IPS DF 4.7 (cell line): ENCODE results near the gene BSG.
"Not testable (repeated sequence)": the region's sequence is repeated elsewhere in the genome, so short reads cannot be mapped to it uniquely, and the experiment has no call there.

Source experiments
- DNase-seq: peaks from one replicate; pipeline ENCODE4 v3.0.0-alpha.2; 2013; ENCODE audit warnings: low spot score; ENCODE audit errors: extremely low read depth

Gene BSG

DNA sequence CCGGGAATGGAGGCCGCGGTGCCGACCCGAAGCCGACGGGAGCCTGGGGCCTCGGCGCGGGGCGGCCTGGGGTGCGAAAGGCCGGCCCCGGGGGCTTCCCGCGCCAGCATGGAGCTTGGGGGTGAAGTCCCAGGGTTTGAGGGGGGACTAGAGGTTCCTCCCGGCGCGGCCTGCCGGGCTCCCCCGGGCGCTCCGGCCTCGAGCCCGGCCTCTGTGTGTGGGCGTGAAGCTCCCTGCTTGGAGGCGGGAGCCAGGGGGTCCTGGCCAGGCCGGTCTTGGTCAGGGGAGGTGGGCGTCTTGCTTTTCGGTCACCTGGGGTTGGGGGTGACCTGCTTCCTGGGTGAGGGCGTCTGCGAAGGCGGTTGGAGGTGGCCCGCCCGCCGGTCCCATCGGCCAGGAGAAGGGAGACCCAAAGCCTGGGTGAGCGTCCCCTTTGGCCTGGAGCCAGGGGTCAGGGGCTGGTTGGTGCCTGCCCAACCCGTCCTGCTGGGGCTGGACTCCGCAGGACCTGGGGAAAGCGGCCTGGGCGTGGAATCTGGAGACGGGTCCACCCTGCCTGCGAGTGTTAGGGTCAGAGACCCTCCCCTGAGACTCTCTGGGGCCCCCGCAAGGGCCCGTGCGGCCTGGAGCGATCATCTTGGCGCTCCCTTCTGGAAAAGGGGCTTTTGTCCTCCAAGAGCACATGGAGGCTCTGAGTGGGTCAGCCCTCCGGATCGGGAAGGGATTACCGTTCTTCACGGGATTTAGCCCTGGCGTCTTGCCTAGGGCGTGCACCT is 535 bp downstream of the BSG start:
- DNase-seq: no peak

DNA sequence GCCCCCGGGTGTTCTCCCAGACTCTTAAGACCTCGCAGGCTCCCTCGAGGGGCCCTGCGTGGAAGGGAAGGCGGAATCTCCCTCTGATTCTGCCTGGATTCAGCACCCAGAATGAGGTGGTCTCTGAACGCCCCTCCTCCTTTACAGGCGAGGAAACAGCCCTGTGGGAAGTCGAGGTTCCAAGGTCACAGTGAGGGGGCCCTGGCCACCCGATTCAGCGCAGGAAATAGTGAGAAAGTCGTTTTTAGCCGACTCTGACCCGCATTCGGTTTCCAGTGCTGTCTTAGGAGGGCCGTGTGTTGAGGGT is 1.1 kb downstream of the BSG start:
- DNase-seq: no peak

- no peak for DNase-seq
These were observed 2.5 kb downstream of the BSG start for GRCh38 chr19:574658-575526.

DNA sequence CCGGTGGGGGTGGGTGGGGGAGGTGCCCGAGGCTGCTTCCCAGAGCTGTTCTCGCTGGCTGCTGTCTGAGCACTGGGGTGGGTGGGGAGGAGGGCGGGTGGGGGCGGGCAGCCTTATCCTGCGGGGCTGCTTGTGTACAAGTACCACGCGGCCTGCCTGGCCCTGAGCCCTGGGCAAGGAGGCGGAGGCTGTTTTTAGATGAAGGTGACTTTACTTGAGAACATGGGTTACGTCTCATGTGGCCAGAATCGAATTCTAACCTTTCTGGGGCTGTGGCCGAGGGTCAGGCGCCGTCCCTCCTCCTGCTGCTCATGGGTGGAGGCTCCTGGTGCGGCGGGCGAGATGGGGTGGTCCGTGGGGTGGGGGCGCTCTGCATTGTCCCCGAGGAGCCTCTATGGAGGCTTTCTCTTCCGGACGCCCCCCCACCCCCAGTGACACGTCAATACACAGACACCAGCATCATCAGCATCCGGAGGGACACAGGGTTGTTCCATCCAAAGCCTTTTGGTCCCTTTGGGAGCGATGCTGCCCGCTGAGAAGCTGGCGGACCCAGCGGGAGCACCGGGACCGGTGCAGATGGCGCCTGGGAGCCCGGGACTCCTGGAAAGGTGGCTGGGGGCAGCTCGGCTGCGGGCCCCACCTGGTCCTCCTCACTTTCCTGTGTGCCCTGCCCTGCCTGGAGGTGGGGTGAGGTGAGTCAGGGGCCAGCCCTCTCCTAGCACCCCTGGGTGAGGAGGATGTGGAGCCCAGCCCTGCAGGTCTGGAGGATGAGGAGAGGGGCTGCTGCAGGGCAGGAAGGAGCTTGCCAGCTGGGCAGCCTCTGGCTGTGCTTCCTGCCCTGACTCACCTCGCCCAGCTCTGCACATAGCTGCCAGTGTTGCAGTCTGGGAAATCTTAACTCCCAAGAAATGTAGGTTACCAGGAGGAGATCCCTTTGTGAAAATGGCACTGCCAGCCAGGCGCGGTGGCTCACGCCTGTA is 3.4 kb downstream of the BSG start:
- no peak for DNase-seq

DNA sequence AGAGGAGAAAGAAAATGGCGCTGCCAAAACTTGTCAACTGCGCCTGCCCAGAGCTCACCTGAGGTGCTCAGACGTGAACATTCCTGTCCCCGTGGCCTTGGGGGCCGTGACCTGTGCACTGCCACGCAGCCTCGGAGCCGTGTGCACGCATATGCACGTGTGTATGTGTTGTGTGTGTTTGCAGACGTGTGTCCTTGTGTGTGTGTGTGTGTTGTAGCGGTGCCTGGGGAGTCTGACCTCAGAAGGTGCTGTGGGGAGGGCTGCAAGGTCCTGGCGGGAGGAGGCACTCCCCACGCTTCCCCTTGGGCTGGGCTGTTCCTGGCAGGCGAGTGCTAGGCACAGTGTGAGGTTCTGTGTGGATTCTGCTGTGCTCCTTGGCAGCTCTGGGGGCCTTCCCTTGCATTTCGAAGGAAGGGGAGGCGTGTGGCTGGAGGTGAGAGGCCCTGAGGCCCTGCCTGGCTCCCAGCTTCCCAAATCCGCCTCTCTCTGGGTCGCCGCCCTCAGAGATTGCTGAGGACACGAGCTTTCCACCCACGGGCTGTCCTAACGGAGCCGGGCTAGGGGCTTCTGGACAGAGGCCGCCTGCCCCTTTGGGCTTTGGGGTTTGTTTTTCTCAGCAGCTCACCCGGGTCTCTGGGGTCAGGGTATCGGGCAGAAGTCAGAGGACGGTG is 4.5 kb downstream of the BSG start:
- DNase-seq: no peak

- DNase-seq: no peak
These were observed 5.3 kb downstream of the BSG start for GRCh38 chr19:577439-578392.

DNA sequence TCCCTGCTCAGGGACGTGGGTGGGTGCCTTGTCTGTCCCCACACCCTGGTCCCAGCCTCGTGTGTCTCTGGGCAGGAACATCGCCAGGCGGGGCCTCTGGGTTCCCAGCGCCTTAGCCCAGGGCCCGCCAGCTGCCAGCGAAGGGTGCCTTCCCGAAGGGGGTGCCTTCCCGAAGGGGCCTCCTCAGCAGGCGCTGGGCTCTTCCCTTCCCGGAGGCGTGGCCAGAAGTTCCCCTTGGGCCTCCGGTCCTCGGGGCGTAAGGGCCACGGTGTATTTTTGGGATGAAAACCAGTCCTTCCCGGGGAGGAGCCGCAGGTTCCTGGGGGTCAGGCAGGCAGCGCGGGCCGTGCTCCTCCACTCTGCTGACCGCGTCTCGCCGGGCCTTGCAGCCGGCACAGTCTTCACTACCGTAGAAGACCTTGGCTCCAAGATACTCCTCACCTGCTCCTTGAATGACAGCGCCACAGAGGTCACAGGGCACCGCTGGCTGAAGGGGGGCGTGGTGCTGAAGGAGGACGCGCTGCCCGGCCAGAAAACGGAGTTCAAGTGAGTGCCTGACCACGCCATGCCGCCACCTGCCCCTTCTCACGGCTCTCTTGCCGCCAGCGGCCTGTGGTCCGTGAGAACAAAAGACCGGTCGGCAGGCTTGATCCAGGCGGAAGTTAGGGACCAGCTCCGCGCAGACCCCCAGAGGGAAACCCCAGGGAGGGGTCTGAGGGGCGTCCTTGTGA is 6.9 kb downstream of the BSG start:
- no peak for DNase-seq

DNA sequence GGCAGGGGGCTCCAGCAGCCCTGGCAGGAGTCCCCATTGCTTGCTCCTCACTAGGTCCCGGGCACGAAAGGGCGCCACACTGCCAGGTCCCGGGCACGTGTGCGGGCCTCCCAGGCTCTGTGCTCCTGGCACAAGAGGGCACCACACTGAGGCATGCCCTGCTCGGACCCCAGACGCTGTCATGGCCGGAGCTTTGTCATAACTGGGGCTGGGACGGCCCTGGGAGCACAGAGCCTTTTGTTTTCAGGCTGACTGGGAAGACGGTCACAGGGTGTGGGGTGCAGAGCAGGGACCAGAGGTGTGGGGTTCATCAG is 7.4 kb downstream of the BSG start:
- no peak for DNase-seq

DNA sequence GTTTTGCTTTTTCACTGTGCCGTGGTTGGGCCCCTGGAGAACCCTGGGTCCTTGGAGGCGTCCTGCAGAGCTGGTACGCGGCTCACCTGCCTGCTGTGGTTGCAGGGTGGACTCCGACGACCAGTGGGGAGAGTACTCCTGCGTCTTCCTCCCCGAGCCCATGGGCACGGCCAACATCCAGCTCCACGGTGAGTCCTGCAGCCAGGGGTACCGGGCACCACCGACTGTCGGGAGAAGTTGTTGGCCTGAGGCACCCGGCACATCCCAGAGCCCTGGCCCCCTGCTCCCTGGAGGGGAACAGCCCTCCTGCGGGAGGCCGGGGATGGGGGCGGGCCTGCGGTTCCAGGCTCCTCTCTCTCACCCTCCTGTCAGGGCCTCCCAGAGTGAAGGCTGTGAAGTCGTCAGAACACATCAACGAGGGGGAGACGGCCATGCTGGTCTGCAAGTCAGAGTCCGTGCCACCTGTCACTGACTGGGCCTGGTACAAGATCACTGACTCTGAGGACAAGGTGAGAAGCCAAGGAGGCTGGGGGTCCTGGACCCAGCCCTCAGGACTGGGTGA is 8.0 kb downstream of the BSG start:
- no peak for DNase-seq

DNA sequence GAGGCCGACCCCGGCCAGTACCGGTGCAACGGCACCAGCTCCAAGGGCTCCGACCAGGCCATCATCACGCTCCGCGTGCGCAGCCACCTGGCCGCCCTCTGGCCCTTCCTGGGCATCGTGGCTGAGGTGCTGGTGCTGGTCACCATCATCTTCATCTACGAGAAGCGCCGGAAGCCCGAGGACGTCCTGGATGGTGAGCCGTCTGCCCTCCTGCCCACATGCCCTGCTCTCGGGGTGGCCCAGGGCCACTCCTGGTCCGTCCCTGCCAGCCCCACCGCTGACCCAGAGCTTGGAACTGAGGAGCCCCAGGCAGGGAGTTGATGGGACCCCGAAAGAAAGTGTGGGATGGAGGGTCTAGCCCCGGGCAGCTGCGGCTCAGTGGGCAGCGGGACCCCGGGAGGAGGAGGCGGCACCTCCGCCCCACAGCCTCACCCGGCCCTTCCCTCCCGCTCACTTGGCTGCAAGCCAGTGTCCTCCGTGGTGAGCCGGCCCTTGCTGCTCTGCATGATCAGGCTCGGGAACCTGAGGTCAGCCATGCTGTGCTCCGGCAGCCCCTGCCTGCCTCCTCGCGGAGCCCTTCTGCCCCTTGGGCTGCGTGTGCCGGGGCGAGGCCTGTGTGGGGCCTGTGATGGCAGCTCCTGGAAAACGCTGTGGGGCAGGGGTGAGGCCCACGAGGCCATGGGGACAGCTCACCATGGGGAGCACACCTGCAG is 9.2 kb downstream of the BSG start:
- no peak for DNase-seq

GRCh38 chr19:582497-583197 is 10.3 kb downstream of the BSG start:
- no peak for DNase-seq

DNA sequence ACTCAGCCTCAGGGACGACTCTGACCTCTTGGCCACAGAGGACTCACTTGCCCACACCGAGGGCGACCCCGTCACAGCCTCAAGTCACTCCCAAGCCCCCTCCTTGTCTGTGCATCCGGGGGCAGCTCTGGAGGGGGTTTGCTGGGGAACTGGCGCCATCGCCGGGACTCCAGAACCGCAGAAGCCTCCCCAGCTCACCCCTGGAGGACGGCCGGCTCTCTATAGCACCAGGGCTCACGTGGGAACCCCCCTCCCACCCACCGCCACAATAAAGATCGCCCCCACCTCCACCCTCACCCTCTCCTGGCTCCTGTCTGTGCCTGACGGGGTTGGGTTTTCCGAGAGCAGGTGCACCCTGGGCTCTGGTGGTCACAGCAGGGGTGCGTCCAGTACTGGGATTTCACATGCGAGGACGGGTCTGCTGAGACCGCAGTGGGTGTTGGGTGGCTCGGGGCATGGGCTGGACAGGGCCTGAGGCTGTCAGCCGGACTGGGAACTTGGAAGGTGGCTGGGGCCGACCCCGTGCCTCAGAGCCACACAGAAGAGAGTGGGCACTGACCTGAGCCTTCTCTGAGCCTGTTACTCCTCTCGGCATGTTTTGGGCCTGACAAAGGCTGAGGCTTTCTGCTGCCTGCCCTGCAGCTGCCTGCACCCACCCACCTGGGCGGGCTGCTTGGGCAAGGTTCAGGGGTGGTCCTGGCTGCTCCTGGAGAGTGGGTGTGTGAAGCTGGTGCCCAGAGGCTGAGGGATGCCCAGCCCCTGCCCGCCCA is 11.0 kb downstream of the BSG start:
- no peak for DNase-seq

GRCh38 chr19:583968-584239 is 11.5 kb downstream of the BSG start:
- no peak for DNase-seq

DNA sequence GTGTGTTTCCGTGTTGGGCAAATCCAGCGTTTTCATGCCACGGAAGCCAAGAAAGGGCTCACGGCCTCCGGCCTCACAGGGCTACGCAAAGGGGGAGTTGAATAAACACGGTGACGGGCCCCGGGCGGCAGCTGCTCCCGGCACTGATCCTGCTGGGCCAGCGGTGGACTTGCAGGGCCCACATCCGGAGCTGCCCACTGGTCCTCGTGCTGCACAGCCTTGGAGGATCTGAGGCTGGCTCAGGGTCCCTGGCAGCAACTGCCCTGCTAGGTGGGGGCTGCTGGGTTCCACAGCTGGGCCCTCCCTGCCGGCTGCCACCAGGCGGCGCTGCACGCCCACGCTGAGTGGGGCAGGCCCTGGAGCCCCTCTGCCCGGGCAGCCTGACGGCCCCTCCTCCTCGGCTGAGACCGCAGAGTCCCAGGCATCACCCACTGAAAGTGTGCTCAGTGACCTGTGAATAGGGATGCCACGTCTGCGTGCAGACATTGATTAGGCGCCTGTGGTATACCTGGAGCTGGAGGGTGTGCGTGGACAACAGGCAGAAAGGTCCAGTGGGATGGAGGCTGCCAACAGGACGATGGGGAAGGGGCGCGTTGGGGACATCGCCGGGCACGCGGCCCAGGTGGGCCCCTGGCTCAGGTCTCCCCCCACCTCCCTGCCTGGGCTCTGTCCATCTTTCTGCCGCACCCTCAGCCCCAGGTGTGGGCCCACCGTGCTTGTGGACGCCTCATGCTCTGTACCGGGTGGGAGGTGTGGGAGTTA is 12.0 kb downstream of the BSG start:
- DNase-seq: no peak

- not testable (repeated sequence) for DNase-seq
These were observed 12.8 kb downstream of the BSG start for GRCh38 chr19:585146-585545.

- DNase-seq: no peak
These were observed 13.2 kb downstream of the BSG start for GRCh38 chr19:585551-586110.
